ENCODE data around the gene TGFB3. TPM values are rescaled to one million over a fixed set of nuclear protein-coding genes. Genes with fewer than 3 reads are reported as not detected.
A peak's percentile ranks its signal among the peaks of the same experiment; 100 is the strongest.

Gene TGFB3
- total and polyA plus RNA-seq, 2 of the 13 experiments (the other 11 are each of a cell fraction or from before 2014, with no cell fraction given), result 1.4 to 2.5 TPM

GRCh38 chr14:75979071-75979571 is 2.7 kb downstream of the TGFB3 start:
- H3K4me2 ChIP-seq (ENCODE audit: low read depth, low read length), result peak overlapping the region; percentile 99
- DNase-seq (ENCODE audit: low spot score) (no peak), FAIRE-seq (no peak), ATAC-seq (peak; percentile 52)
- H3K9me3 ChIP-seq (ENCODE audit: low read length), result no peaks in the 10 kb centered on the region
- intact Hi-C loops (cut with micrococcal nuclease; ENCODE audit: unreplicated experiment) (no loop called here), in situ Hi-C loops (cut with HindIII; ENCODE audit: extremely low pct_ligation_motif_present, low pct_unique_long_range_greater_than_20kb) (no loop called here)
- WGBS (ENCODE audit: low lambda C conversion rate), result 53% methylated on average over 13 of the region's 14 CpGs
- H4K20me1 ChIP-seq (ENCODE audit: insufficient read depth, low read length), result no peaks in the 10 kb centered on the region
- H3K27ac ChIP-seq (ENCODE audit: extremely low read length, insufficient read depth, low read length), result no peak overlapping the region
- ChIA-PET POLR2A (interaction anchor here (0.9 kb wide), 1 partner anchor 10 kb away, joined by 3 read pairs; no protein-coding TSS in a partner anchor), CTCF (ENCODE audit: low intra/inter-chr PET ratio, low total read pairs) (interaction anchor here (1.5 to 1.7 kb wide), 2 partner anchors 268 to 270 kb away, joined by 4 to 5 read pairs; no protein-coding TSS in a partner anchor)
- H3K79me2 ChIP-seq (ENCODE audit: insufficient read depth, low read length), result no peaks in the 10 kb centered on the region
- BruUV-seq (replicated peaks), result no TSS peak
- peak overlapping the region in 1 of 3 experiments; percentile 74; a peak in 1 of 6 replicates for H3K4me3 ChIP-seq (replicated peaks in 1 of 3; ENCODE audit: insufficient read depth in 1 of 3, low read depth in 2 of 3, low read length in 3 of 3)
- no peaks in the 10 kb centered on the region for H3K36me3 ChIP-seq (replicated peaks in 1 of 2; ENCODE audit: control insufficient read depth in 1 of 2, insufficient read depth in 2 of 2, low read length in 2 of 2)
- H3K4me1 ChIP-seq (ENCODE audit: insufficient read depth, low read length), result peaks cover 49% of the 10 kb centered on the region
- H3K27me3 ChIP-seq (ENCODE audit: control insufficient read depth in 1 of 2, insufficient read depth in 2 of 2, low read length in 2 of 2), result peaks cover 0 to 11% of the 10 kb centered on the region in 2 experiments; a peak in 1 of 5 replicates
- H3K9ac ChIP-seq (ENCODE audit: insufficient read depth, low read depth, low read length), result no peak overlapping the region
- no peak overlapping the region for H2AFZ ChIP-seq (ENCODE audit: low read length)
- TF ChIP-seq LCORL (IDR thresholded peaks at IDR 0.05) (no peak), LCORL (CRISPR knock-in tag; IDR thresholded peaks at IDR 0.05) (no peak), ZNF687 (CRISPR knock-in tag; IDR thresholded peaks at IDR 0.05) (peak; percentile 22; the same call in 1 of the 2 replicates), ZNF788 (CRISPR knock-in tag; IDR thresholded peaks at IDR 0.05; ENCODE audit: borderline replicate concordance) (peak; percentile 39; the same call in 1 of the 2 replicates), PHF21A (CRISPR knock-in tag; IDR thresholded peaks at IDR 0.05) (no peak), NFKB2 (CRISPR knock-in tag; IDR thresholded peaks at IDR 0.05; ENCODE audit: borderline replicate concordance) (0 out of 2 replicates have a peak, but pooled peaks have one; percentile 15), HNRNPLL (IDR thresholded peaks at IDR 0.05; ENCODE audit: low read depth, low read length, poor library complexity, severe bottlenecking) (peak; percentile 56), ZNF770 (CRISPR knock-in tag; IDR thresholded peaks at IDR 0.05) (0 out of 2 replicates have a peak, but pooled peaks have one; percentile 12), MYC (CRISPR knock-in tag; IDR thresholded peaks at IDR 0.05; ENCODE audit: borderline replicate concordance) (0 out of 2 replicates have a peak, but pooled peaks have one; percentile 3), STAG1 (CRISPR knock-in tag; IDR thresholded peaks at IDR 0.05) (peak; percentile 67), ZSCAN22 (CRISPR knock-in tag; IDR thresholded peaks at IDR 0.05) (no peak), MEIS1 (CRISPR knock-in tag; IDR thresholded peaks at IDR 0.05; ENCODE audit: borderline replicate concordance) (no peak), RAD21 (CRISPR knock-in tag; IDR thresholded peaks at IDR 0.05) (peak; percentile 65; the same call in 1 of the 2 replicates), KLF9 (CRISPR knock-in tag; IDR thresholded peaks at IDR 0.05; ENCODE audit: low read depth) (no peak)
- TF ChIP-seq, protein P1, sequence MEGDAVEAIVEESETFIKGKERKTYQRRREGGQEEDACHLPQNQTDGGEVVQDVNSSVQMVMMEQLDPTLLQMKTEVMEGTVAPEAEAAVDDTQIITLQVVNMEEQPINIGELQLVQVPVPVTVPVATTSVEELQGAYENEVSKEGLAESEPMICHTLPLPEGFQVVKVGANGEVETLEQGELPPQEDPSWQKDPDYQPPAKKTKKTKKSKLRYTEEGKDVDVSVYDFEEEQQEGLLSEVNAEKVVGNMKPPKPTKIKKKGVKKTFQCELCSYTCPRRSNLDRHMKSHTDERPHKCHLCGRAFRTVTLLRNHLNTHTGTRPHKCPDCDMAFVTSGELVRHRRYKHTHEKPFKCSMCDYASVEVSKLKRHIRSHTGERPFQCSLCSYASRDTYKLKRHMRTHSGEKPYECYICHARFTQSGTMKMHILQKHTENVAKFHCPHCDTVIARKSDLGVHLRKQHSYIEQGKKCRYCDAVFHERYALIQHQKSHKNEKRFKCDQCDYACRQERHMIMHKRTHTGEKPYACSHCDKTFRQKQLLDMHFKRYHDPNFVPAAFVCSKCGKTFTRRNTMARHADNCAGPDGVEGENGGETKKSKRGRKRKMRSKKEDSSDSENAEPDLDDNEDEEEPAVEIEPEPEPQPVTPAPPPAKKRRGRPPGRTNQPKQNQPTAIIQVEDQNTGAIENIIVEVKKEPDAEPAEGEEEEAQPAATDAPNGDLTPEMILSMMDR (CRISPR knock-in tag; IDR thresholded peaks at IDR 0.05), result peak; percentile 80
